Hematopoietic multipotent progenitor cell treated with erythropoietin and hydrocortisone succinate and interleukin-3 and kit ligand, for 8 days (in vitro differentiated cells): ENCODE measurements around the gene FADS6.
"Not testable (repeated sequence)": the region's sequence is repeated elsewhere in the genome, so short reads cannot be mapped to it uniquely, and the experiment has no call there.

Experiments used
- DNase-seq: peaks from one replicate; pipeline ENCODE4 v3.0.0-alpha.2; 2015

Gene FADS6

GRCh38 chr17:74883241-74883745, 10.1 kb downstream of the FADS6 start:
- DNase-seq, result no peak

DNA sequence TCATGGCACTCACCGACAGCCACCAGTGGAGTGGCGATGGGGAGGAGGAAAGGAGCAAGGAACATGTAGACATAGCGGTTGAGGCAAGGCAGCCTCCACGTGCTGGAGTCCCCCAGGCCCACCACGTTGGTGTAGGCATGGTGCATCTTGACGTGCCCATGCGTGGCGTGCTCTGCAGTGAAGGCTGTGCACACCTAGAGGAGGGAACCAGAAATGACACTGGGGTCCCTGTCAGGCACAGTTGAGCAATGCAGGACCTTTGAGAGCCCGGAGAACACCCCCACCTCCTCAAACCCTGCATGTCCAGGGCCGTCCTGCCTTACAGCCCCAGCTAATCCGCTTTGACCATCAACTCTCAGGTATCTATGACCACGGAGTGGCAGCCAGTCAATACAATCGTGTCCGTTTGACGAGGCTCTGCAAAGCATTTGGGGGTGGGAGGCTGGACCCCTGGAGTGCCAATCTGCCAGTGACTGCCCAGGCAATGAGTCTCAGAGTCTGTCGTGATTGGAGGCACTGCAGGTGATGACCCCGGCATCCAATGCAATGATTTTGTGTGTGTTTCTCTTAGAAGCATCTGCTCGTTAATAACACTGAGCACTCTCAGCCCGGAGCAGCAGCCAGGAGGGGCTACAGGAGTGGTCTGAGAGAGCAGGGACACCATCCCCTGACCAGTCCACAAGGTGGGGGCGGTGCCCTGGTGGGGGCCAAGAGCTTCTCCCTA, 10.8 kb downstream of the FADS6 start:
- DNase-seq, result no peak

DNA sequence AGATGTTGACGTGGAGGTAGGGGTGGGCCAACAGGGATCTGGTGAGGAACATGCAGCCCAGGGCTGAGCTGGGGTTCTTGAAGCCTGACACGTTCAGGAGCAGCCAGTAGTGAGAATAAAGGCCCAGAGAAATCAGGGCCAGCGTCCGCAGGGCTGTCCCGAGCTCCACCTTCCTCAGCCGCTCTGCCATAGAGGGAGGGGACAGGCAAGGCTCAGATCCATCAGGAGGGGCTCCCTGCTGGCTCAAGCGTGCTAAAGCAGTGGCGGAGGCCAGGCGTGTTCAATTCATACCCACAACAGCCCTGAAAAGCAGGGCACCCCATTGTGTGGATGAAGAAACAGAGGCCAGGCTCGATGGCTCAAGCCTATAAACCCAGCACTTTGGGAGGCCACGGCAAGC, 12.4 kb downstream of the FADS6 start:
- no peak for DNase-seq

DNA sequence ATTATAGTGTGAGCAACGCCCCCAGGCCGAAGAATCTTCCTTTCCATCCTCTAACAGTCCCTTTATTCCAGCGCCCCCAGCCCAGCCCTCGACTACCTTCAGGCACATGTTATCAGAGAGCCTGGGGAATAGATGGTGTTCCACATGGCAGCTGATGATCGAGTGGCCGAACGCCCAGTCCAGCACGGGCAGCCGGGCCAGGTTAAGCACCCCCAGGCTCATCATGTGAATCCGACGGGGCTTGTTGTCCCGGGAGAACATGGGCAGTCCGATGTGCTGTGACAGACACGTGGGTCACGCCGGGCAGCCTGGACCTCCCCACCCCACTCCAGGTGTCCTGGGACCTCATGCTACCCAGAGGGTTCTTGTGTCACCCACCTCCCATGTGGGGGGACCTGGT, 14.1 kb downstream of the FADS6 start:
- DNase-seq, result no peak

DNA sequence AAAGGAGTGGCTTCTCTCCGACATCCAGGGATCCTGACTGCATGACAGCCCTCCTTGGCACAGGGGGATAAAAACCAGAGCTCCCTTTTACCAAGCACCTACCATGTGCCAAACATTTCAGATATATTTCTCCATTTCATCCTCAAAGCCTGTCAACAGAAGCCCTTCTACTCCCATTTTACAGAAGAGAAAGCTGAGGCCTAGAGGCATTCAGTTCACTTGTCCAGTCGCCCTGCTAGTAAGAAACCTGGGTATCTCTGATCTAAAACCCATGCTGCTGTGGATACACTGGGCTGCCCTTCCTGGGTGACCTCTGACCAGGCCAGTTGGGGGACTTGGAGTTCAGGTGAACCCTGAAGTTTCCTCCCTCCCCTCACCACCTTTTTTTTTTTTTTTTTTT, 14.8 kb downstream of the FADS6 start:
- DNase-seq, result no peak

DNA sequence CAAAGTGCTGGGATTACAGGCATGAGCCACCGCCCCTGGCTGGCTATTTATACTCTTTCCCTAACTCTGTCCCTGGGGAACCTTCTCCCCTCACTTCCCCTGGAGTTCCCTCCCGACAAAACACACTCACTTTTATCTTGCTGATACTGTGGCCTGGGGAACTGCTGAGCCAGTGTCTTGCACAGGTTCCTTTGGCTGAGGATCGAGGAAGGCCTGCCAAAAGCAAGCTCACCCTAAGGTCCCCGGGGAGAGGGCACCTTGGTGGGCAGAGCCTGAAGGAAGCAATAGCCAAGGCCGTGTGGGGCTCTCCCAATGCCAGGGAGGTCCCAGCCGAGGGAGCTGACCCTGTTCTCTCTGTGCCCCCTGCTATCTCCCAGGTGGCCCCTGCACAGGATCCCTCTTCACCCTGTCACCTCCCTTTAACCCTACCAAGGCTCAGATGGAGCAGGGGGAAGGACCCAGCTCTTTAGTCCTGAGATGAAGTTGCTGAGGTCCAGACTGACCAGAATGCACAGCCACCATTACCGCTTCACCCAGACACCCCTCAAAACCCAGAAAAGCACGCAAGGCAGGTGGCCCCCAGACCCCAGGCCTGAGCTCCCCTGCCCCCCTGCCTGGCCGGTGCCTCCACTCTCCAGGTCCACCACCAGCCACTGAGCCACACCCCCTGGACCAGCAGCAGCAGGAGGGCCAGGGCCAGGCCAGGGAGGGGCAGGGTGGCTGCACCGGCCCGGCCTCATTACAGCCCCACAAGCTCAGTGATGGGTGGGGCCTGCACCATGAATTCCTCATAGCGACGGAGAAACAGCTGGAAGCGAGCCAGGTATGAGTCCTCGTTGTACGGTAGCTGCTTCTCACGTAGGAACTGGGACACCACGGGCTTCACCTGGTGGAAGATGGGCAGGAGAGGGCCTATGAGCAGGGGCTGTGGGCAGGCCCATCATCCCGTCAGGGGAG, 15.6 kb downstream of the FADS6 start:
- no peak for DNase-seq

DNA sequence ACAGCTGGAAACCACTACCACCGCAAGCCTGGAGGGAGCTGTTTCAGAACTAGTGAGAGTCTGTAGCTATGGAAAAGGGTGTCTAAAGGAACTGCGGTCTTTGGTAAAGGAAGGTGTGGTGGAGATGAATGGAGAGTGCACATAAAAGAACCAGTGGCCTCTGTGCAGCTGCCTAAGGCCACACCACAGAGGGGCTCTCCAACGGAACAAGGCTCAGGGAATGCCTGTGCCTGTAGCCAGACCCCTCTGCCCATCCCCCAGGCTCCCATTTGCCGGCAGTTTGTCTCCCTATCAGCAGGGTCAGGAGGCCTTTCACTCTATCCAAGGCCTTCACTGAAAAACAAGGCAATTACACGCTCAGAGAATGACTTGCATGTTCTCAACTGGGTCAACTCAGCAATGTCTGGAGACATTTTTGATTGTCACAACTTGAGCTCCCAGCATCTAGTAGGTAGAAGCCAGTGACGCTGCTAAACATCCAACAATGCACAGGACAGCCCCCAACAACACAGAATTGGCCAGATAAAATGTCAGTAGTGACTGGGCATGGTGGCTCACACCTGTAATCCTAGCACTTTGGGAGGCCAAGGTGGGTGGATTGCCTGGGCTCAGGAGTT, 17.3 kb downstream of the FADS6 start:
- peak; percentile 26 for DNase-seq

GRCh38 chr17:74875155-74875976, 18.1 kb downstream of the FADS6 start:
- peak; percentile 10 for DNase-seq

GRCh38 chr17:74874615-74875037, 18.8 kb downstream of the FADS6 start:
- no peak for DNase-seq

DNA sequence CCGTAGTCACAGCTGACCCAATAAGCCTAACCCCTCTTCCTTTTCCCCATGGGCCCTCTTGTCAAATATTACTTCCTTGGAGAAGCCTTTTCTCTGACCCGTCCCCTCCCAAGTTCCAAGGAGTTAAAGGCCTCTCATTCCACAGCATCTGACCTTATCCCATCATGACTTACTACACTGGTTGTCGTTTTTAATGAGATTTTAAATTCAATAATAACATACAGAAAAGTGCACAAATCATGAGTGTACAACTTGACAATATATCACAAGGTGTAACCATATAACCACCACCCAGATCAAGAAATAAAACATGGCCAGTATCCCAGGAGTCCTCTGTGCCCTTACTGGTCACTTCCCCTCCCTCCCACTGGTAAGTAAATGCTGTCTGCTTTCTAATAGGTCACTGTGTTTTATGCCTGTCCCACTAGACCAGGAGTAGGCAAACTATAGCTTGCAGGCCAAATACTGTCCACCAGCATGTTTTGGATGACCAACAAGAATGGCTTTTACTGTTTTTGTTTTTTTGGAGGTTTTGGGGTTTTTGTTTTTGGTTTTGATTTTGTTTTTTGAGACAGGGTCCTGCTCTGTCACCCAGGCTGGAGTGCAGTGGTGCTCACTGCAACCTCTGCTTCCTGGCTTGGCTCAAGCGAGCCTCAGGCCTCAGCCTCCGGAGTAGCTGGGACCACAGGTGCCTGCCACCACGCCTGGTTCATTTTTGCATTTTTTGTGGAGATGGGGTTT, 19.4 kb downstream of the FADS6 start:
- peak; percentile 66 for DNase-seq

- DNase-seq, result peak; percentile 100
These were observed 20.2 kb downstream of the FADS6 start for GRCh38 chr17:74873037-74873873.

DNA sequence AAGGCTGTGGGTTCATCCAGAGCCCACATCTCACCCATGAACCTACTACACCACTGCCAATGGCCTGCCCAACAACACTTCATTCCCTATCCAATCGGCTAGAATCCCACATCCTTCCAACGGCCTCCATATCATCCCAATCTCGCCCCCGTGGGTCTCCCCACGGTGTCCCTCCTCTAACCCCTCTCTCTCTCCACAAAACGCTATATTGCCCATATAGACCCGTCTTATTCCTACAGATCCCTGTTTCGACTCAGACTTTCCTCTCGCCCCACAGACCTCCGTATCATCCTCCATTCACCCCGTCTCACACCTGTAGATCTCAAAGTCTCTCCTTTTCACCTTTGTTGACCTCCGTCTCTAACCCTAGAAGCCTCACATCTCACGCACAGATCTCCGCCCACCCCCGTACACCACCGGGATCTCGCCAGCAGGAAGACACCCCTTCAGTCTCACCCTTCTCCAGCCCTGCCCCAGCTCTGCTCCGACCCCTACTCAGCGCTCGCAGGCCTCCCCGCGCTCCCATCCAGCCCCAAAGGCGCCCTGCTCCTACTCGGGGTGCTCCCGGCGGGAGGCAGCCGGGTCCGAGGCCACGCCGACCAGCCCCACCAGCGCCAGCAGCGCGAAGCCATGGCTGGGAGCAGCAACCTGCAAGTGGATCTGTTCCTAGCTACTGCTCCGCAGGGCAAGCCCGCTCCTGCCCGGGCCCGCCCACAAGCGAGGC, 21.0 kb downstream of the FADS6 start, which contains the start of gene FDXR:
FDXR (minus strand) TSS at position 682 of the 724 bp plus-strand sequence; CDS start at position 632, 50 bp downstream.
- DNase-seq, result no peak

DNA sequence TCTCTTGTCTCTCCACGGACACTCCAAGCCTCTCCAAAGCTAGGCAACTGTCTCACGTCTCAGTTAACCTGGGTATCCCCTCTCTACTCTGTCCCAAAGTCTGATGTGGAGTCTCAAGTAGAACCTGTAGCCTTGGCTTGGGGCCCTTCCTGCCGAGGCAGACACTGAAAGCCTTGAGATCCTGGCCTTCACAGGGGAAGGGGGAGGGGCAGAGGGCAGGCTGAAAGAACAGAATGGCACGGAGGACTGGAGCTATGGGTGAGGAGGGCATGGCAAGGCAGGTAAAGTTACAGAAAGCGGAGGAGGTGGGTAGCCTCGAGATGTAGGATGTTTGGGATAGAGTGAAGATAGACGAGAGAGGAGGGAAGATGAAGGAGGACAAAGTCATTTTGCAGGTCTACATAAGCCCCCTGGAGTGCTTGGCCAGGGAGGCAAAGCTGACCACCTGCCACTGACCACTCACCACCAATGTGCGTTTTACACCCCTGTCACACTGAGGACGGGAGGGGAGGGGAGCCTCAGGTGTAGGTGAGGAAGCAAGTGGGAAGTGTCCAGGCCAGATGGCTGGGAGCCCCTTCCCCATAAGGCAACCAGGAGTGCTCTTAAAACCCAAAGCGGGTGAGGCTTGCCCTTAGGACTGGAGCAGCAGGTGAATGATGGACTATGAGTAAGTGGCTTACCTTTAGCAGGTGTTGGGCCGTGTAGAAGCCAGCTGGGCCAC, 21.9 kb downstream of the FADS6 start:
- DNase-seq, result no peak

DNA sequence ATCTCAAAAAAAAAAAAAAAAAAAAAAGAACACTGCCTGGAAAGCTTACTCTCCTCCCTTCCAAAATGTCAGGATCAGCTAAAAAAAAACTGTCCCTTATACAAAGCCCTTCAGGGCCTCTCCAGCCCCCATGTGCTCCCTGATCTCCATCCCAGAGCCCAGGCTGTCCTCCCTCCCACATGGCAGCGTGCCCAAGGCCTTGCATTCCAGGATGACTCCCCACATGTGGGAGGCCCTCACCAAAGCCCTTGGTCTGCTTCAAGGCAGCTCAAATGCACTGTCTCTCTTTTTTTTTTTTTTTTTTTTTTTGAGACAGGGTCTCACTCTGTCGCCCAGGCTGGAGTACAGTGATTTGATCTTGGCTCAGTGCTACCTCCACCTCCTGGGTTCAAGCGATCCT, 22.9 kb downstream of the FADS6 start:
- no peak for DNase-seq

- not testable (repeated sequence) for DNase-seq
These were observed 23.4 kb downstream of the FADS6 start for GRCh38 chr17:74870028-74870427.

DNA sequence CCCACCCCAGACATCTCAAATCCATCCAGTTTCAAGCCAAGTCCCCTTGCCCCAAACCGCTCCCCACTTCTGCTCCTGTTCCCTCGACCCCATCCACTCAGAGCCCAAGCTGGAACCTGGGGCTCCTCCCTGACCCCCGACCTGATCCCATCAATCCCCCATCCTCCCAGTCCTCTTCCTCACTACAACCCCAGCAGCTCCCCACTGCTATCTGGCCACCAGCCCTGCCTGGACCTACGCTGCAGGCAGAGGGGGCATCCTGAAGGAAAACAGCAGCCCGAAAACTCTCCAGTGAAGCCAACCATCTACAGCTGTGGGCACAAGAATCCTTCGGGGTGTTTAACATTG, 24.6 kb downstream of the FADS6 start:
- DNase-seq, result no peak

DNA sequence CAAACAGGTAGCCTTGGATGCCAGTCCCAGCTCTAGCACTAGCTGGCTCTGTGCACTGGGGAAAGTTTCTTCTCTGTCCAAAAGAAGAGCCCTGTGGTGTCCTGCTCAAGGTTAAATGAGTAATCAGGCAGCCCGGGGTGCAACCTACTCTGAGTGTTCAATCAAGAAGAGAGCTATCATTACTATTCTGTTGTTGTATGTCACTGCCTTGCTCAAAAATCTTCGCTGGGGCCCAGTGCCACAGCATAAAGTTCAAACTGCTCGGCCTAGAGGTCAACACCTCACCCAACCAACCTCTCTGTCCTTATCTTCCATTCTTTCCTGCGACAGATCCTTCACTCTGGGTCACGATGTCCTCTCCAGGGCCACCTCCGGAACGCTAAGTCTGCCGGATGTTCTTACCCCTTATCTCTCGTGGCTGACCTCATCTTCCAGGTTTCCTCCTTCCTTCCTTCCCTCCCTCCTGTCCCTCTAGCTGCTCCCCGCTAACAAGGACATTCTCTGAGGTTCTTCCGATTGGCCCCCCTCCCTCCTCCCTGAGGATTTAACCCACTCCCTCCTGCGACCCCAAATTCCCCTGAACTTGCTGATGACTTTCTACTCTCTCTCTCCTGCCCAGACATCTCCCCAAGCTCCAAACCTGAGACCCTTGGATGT, 25.1 kb downstream of the FADS6 start:
- peak; percentile 22 for DNase-seq

- DNase-seq, result no peak
These were observed 27.1 kb downstream of the FADS6 start for GRCh38 chr17:74866198-74866835.
